ENCODE measurements around the gene NUDC. TPM values are rescaled to one million over a fixed set of nuclear protein-coding genes. Genes with fewer than 3 reads are reported as not detected.

NUDC gene
- total RNA-seq, 1 donor from 2014 or later: 49.6 TPM

- no peaks in the 10 kb centered on the region for H3K9me3 ChIP-seq
- DNase-seq: no peak
- no peaks in the 10 kb centered on the region for H3K36me3 ChIP-seq
- no peak overlapping the region for H3K27ac ChIP-seq
- TF ChIP-seq CTCF (IDR thresholded peaks at IDR 0.05): no peak
- H3K27me3 ChIP-seq: no peaks in the 10 kb centered on the region
- no peak overlapping the region for H3K4me3 ChIP-seq
- intact Hi-C loops (cut with DNase I): no loop called here
- peaks cover 4% of the 10 kb centered on the region for H3K4me1 ChIP-seq
- ATAC-seq: no peak
Measured at GRCh38 chr1:26909951-26910342, 11.6 kb upstream of the NUDC start.

GRCh38 chr1:26910343-26911160, 11.0 kb upstream of the NUDC start:
- Histone ChIP-seq H3K27ac (no peak overlapping the region), H3K36me3 (no peaks in the 10 kb centered on the region), H3K4me3 (no peak overlapping the region), H3K9me3 (no peaks in the 10 kb centered on the region), H3K4me1 (peaks cover 4% of the 10 kb centered on the region), H3K27me3 (no peaks in the 10 kb centered on the region)
- no peak for TF ChIP-seq CTCF (IDR thresholded peaks at IDR 0.05)
- peak; percentile 1 for ATAC-seq
- DNase-seq: no peak
- intact Hi-C loops (cut with DNase I): no loop called here

GRCh38 chr1:26911399-26912146, 10.0 kb upstream of the NUDC start:
- Histone ChIP-seq H3K27me3 (no peaks in the 10 kb centered on the region), H3K9me3 (no peaks in the 10 kb centered on the region), H3K4me3 (peak overlapping the region; percentile 40), H3K36me3 (no peaks in the 10 kb centered on the region), H3K27ac (no peak overlapping the region), H3K4me1 (peaks cover 4% of the 10 kb centered on the region)
- no peak for ATAC-seq
- TF ChIP-seq CTCF (IDR thresholded peaks at IDR 0.05): no peak
- intact Hi-C loops (cut with DNase I): no loop called here
- DNase-seq: no peak

GRCh38 chr1:26912147-26912490, 9.4 kb upstream of the NUDC start:
- no peak for TF ChIP-seq CTCF (IDR thresholded peaks at IDR 0.05)
- DNase-seq: no peak
- Histone ChIP-seq H3K27ac (no peak overlapping the region), H3K4me1 (peaks cover 4% of the 10 kb centered on the region), H3K4me3 (peak overlapping the region; percentile 40), H3K27me3 (no peaks in the 10 kb centered on the region), H3K9me3 (no peaks in the 10 kb centered on the region), H3K36me3 (no peaks in the 10 kb centered on the region)
- intact Hi-C loops (cut with DNase I): no loop called here
- no peak for ATAC-seq

- ATAC-seq (no peak), DNase-seq (no peak)
- peaks cover 4% of the 10 kb centered on the region for H3K4me1 ChIP-seq
- no peaks in the 10 kb centered on the region for H3K36me3 ChIP-seq
- H3K27ac ChIP-seq: peak overlapping the region; percentile 89
- peak overlapping the region; percentile 40 for H3K4me3 ChIP-seq
- TF ChIP-seq CTCF (IDR thresholded peaks at IDR 0.05): no peak
- intact Hi-C loops (cut with DNase I): no loop called here
- H3K27me3 ChIP-seq: no peaks in the 10 kb centered on the region
- no peaks in the 10 kb centered on the region for H3K9me3 ChIP-seq
Measured at GRCh38 chr1:26913389-26913753, 8.2 kb upstream of the NUDC start.
